IMR-90 (cell line): ENCODE data around the gene TNNT1. TPM values are rescaled to one million over a fixed set of nuclear protein-coding genes. Genes with fewer than 3 reads are reported as not detected.

ENCODE experiments used
- ATAC-seq: fragments of 200-7000 bp; cut with Tn5 transposase; 2 replicates; pipeline ENCODE4 v1.9.1; 2020; ENCODE audit warnings: low read depth, mild to moderate bottlenecking, moderate library complexity
- BruUV-seq: library from RNA; stranded (reverse); fragments of 400-500 nt; replicated peaks from 2 replicates; lab custom pipeline; 2021; lab: Mats Ljungman, UMichigan
- CTCF ChIA-PET: fragments of 300-600 bp; formaldehyde crosslinking; extraction: SDS; loops from one replicate; lab custom pipeline; 2021; ENCODE audit warnings: antibody characterized with exemption; lab: Yijun Ruan, JAX
- POLR2A ChIA-PET: fragments of 300-600 bp; sonication (Branson Sonifier 250); formaldehyde crosslinking; loops from one replicate; lab custom pipeline; 2022; ENCODE audit warnings: antibody characterized with exemption; ENCODE audit not compliant: unreplicated experiment; lab: Charles Lee
- DNase-seq: peaks from one replicate; pipeline ENCODE4 v3.0.0; 2013
- H2AFZ ChIP-seq: replicated peaks from 2 replicates; pipeline ENCODE3; 2013; ENCODE audit warnings: low read length, mild to moderate bottlenecking; ENCODE audit not compliant: poor library complexity
- H2AK5ac ChIP-seq: 2 replicates; pipeline ENCODE4 v1.6.1; 2013; ENCODE audit warnings: low read depth, low read length, inconsistent platforms
- H2AK9ac ChIP-seq: replicated peaks from 2 replicates; pipeline ENCODE3; 2013; ENCODE audit warnings: mild to moderate bottlenecking, low read depth, low read length, moderate library complexity; ENCODE audit not compliant: poor library complexity
- H2BK120ac ChIP-seq: 2 replicates; pipeline ENCODE4 v1.6.1; 2013; ENCODE audit warnings: low read depth, low read length, inconsistent platforms
- H2BK15ac ChIP-seq: 3 replicates; pipeline ENCODE4 v1.6.1; 2013; ENCODE audit warnings: low read depth, low read length, inconsistent platforms
- H2BK20ac ChIP-seq: 2 replicates; pipeline ENCODE4 v1.6.1; 2013; ENCODE audit warnings: low read depth, mild to moderate bottlenecking, inconsistent platforms, low read length, moderate library complexity
- H2BK5ac ChIP-seq: 2 replicates; pipeline ENCODE4 v1.6.1; 2013; ENCODE audit warnings: mild to moderate bottlenecking, low read depth, low read length, inconsistent platforms; ENCODE audit not compliant: poor library complexity, severe bottlenecking
- H3K14ac ChIP-seq: replicated peaks from 2 replicates; pipeline ENCODE4 v1.6.1; 2013; ENCODE audit warnings: low read depth, low read length, inconsistent platforms
- H3K18ac ChIP-seq: 2 replicates; pipeline ENCODE4 v1.6.1; 2013; ENCODE audit warnings: low read depth, low read length, control low read depth
- H3K23ac ChIP-seq: 2 replicates; pipeline ENCODE4 v1.6.1; 2013; ENCODE audit warnings: low read depth, low read length, inconsistent platforms
- H3K27ac ChIP-seq: 2 replicates; pipeline ENCODE4 v1.5.1; 2013; ENCODE audit warnings: mild to moderate bottlenecking, control low read depth, low read length; ENCODE audit not compliant: insufficient read depth
- H3K27me3 ChIP-seq: 2 replicates; pipeline ENCODE4 v1.6.1; 2013; ENCODE audit warnings: low read length; ENCODE audit not compliant: control insufficient read depth, insufficient read depth
- H3K36me3 ChIP-seq: 2 replicates; pipeline ENCODE4 v1.6.1; 2013; ENCODE audit warnings: low read length, mixed read lengths; ENCODE audit not compliant: control insufficient read depth, insufficient read depth
- H3K4ac ChIP-seq: 2 replicates; pipeline ENCODE4 v1.6.1; 2013; ENCODE audit warnings: low read depth, low read length, inconsistent platforms
- H3K4me1 ChIP-seq: 2 replicates; pipeline ENCODE4 v1.6.1; 2013; ENCODE audit warnings: low read length, mixed read lengths; ENCODE audit not compliant: control insufficient read depth, insufficient read depth
- H3K4me2 ChIP-seq: 2 replicates; pipeline ENCODE4 v1.6.1; 2013; ENCODE audit warnings: low read depth, mild to moderate bottlenecking, control low read depth, low read length, moderate library complexity
- H3K4me3 ChIP-seq: 2 replicates; pipeline ENCODE4 v1.5.1; 2013; ENCODE audit warnings: low read depth, mild to moderate bottlenecking, control low read depth, low read length, moderate library complexity; ENCODE audit not compliant: insufficient read depth
- H3K56ac ChIP-seq: 2 replicates; pipeline ENCODE4 v1.6.1; 2013; ENCODE audit warnings: low read length, inconsistent platforms; ENCODE audit not compliant: insufficient read depth; ENCODE audit errors: extremely low read depth
- H3K79me1 ChIP-seq, 2 experiments: 2 replicates each; pipeline ENCODE4 v1.6.1; 2013; ENCODE audit warnings: low read length in 2 of 2, inconsistent platforms in 1 of 2, low read depth in 1 of 2
- H3K9ac ChIP-seq: 2 replicates; pipeline ENCODE4 v1.6.1; 2013; ENCODE audit warnings: low read depth, low read length, control low read depth
- H3K9me1 ChIP-seq: 2 replicates; pipeline ENCODE4 v1.6.1; 2013; ENCODE audit warnings: low read length, inconsistent platforms; ENCODE audit not compliant: insufficient read depth
- H3K9me3 ChIP-seq: 2 replicates; pipeline ENCODE4 v1.6.1; 2013; ENCODE audit warnings: low read length; ENCODE audit not compliant: control insufficient read depth, insufficient read depth
- H4K20me1 ChIP-seq: 2 replicates; pipeline ENCODE4 v1.6.1; 2013; ENCODE audit warnings: low read length, inconsistent platforms; ENCODE audit not compliant: insufficient read depth
- H4K5ac ChIP-seq: 2 replicates; pipeline ENCODE4 v1.6.1; 2013; ENCODE audit warnings: mild to moderate bottlenecking, low read depth, low read length, control low read depth
- H4K8ac ChIP-seq, 2 experiments: 2 replicates each; pipeline ENCODE4 v1.6.1; 2013; ENCODE audit warnings: low read depth in 2 of 2, low read length in 2 of 2, control low read depth in 1 of 2, inconsistent platforms in 1 of 2
- H4K91ac ChIP-seq: 2 replicates; pipeline ENCODE4 v1.6.1; 2013; ENCODE audit warnings: low read depth, low read length, inconsistent platforms; ENCODE audit not compliant: insufficient read depth
- BHLHE40 ChIP-seq: fragments of 150-350 bp; IDR thresholded peaks from 2 replicates; pipeline ENCODE4 v1.6.1; 2016; ENCODE audit warnings: mild to moderate bottlenecking, low read depth, low read length
- CEBPB ChIP-seq: IDR thresholded peaks from 2 replicates; pipeline ENCODE4 v1.6.1; 2012; ENCODE audit warnings: low read depth, low read length, improper control_type of control experiment
- CHD1 ChIP-seq: IDR thresholded peaks from 2 replicates; pipeline ENCODE4 v1.6.1; 2012; ENCODE audit warnings: low read depth, low read length, improper control_type of control experiment
- FOS ChIP-seq: fragments of 150-350 bp; IDR thresholded peaks from 2 replicates; pipeline ENCODE4 v1.6.1; 2016; ENCODE audit warnings: low read depth, low read length
- MAZ ChIP-seq: IDR thresholded peaks from 2 replicates; pipeline ENCODE4 v1.6.1; 2012; ENCODE audit warnings: low read depth, mild to moderate bottlenecking, low read length, improper control_type of control experiment, moderate library complexity, borderline replicate concordance
- NFE2L2 ChIP-seq: fragments of 150-350 bp; IDR thresholded peaks from 2 replicates; pipeline ENCODE4 v1.6.1; 2016; ENCODE audit warnings: low read depth, mild to moderate bottlenecking, low read length
- RAD21 ChIP-seq: IDR thresholded peaks from 2 replicates; pipeline ENCODE4 v1.6.1; 2012; ENCODE audit warnings: low read length, improper control_type of control experiment
- RCOR1 ChIP-seq: IDR thresholded peaks from 2 replicates; pipeline ENCODE4 v1.6.1; 2012; ENCODE audit warnings: mild to moderate bottlenecking, low read length, improper control_type of control experiment; ENCODE audit not compliant: insufficient replicate concordance
- SMC3 ChIP-seq: fragments of 150-350 bp; IDR thresholded peaks from 2 replicates; pipeline ENCODE4 v1.6.1; 2016; ENCODE audit warnings: low read depth, mild to moderate bottlenecking, antibody characterized with exemption, low read length, moderate library complexity
- WGBS, 2 experiments: methylation state at CpG; one replicate each; pipeline versions ENCODE4 v1.1.5 to v1.1.7; 2013; ENCODE audit warnings: missing lambda C conversion rate in 2 of 2; ENCODE audit not compliant: insufficient read length in 1 of 2; ENCODE audit errors: extremely low coverage in 2 of 2; 5-methylcytosine and 5-hydroxymethylcytosine counted together
- dilution Hi-C: fragments of 300-500 bp; cut with HindIII; formaldehyde crosslinking; loops from one replicate; pipeline ENCODE4 v1.14.3; 2018; ENCODE audit warnings: low sequenced_read_pairs; ENCODE audit not compliant: unreplicated experiment
- in situ Hi-C: fragments of 300-500 bp; cut with MboI; formaldehyde crosslinking; loops from 3 replicates; pipeline ENCODE4 v1.14.3; 2019; ENCODE audit warnings: low sequenced_read_pairs, inconsistent platforms, mixed read lengths
- intact Hi-C: fragments of 100-400 bp; cut with micrococcal nuclease; formaldehyde crosslinking; loops from 2 replicates; pipeline ENCODE4 v1.10.0; 2022
- polyA plus RNA-seq, 3 experiments: library from polyadenylated mRNA; depleted of rRNA; stranded (reverse); fragments of >200 nt; gene quantifications; 2 replicates each; pipeline ENCODE4 v1.2.3, GENCODE V29; 2012; ENCODE audit warnings: low replicate concordance in 1 of 3
- total RNA-seq: library from RNA; depleted of rRNA; stranded (reverse); fragments of >200 nt; gene quantifications from 2 replicates; pipeline ENCODE4 v1.2.3, GENCODE V29; 2012
- TF ChIP-seq, protein P1 (sequence below): fragments of 150-350 bp; IDR thresholded peaks from 2 replicates; pipeline ENCODE4 v1.6.1; 2016; ENCODE audit warnings: low read depth, mild to moderate bottlenecking, low read length, moderate library complexity, borderline replicate concordance
- TF ChIP-seq, protein P2 (sequence below): fragments of 150-350 bp; IDR thresholded peaks from 2 replicates; pipeline ENCODE4 v1.6.1; 2017; ENCODE audit warnings: mild to moderate bottlenecking, antibody characterized with exemption, low read length, low read depth

Gene TNNT1
- total and polyA plus RNA-seq, 2 of the 4 experiments (the other 2 are of a cell fraction): 1.3 to 2.6 TPM

DNA sequence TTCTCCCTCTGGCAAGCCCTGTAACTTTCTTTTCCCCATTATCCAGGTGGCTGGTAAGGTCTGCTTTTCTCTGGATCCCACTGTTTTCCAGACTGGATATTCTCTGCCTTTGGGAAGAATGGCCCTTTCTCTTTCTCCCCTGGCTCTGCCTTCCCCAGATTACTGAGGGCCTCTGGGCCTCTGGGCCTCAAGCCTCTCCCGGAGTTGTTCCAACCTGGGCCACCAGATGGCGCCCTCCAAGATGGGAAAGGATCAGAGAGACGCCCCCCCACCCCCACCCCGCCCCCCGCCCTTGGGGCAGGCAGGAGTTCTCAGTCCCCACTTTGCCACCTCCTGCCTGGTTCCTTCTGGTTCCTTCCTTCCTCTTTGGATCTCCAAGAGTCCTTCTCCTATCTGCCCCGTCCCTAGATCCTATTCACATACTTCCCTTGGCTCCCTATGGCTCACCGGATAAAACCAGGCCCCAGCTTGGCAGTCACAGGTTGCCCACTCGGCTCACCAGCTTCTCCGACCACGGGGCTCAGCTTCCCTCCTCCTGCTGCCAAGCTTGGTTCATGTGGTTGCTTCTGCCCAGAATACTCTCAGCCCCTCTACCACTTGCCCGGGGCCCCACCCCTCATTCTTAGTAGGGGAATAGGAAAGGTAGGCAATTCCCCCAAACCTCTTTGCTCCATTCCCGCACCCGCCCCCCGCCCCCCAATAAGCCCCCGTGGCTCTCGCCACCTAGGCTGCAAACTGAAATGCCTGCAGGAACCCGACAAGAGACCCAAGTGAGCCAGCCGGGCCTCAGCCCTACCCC lies 60.3 kb downstream of the TNNT1 start (continued):
- TF ChIP-seq MAZ (peak; percentile 51; the same call in 1 of the 2 replicates), BHLHE40 (no peak)

DNA sequence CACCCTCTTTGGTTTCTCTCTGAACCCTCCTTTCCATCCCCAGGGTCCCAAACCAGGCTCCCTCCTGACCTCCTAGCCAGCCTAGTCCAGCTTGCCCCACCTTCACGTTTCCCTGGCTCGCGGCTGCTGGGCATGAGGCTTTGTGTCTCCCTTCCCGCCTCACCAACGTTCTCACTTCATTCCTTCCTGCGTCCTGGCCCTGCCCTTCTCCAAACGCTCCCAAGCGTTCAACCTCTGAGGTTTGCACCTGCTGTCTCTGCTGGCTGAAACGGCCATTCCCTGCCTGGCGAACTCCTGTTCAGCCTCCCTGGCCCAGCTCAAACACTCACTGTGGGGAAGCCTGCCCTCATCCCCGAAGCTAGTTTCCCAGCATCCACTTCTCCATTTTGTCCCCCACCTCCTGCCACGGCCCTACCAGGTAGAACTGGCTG lies 61.0 kb downstream of the TNNT1 start:
- Histone ChIP-seq H2AFZ (no peak overlapping the region), H2AK9ac (peak overlapping the region; percentile 85), H2BK20ac (no peak overlapping the region), H3K36me3 (peaks cover 21% of the 10 kb centered on the region; the same call in 1 of the 2 replicates), H3K9me3 (no peaks in the 10 kb centered on the region), H2BK5ac (no peak overlapping the region), H4K8ac (no peak overlapping the region), H2BK120ac (no peak overlapping the region), H4K5ac (no peak overlapping the region), H3K4me3 (no peak overlapping the region), H3K9me1 (no peaks in the 10 kb centered on the region; the same call in 1 of the 2 replicates), H3K27ac (no peak overlapping the region), H3K9ac (no peak overlapping the region), H3K79me1 (peaks cover 0 to 12% of the 10 kb centered on the region in 2 experiments; a peak in 2 of 4 replicates), H3K4ac (no peak overlapping the region), H3K23ac (no peak overlapping the region), H3K27me3 (peaks cover 26% of the 10 kb centered on the region), H2AK5ac (no peak overlapping the region), H3K4me2 (no peak overlapping the region; the same call in 1 of the 2 replicates), H3K4me1 (peaks cover 6% of the 10 kb centered on the region; the same call in 1 of the 2 replicates), H4K20me1 (peaks cover 38% of the 10 kb centered on the region), H4K91ac (no peak overlapping the region), H3K56ac (no peak overlapping the region), H3K18ac (no peak overlapping the region), H3K14ac (no peak overlapping the region), H2BK15ac (no peak overlapping the region)
- dilution Hi-C loops (no loop called here), intact Hi-C loops (loop anchor here (1.0 to 10.0 kb wide), 2 partner anchors 330 to 623 kb away; partner anchors contain the start of gene LENG9), in situ Hi-C loops (no loop called here)
- ChIA-PET CTCF (interaction anchor here (1.1 kb wide), 1 partner anchor 26 kb away, joined by 3 read pairs; no protein-coding TSS in a partner anchor), POLR2A (no interaction called here)
- DNase-seq (no peak), ATAC-seq (no peak)
- 86% methylated on average over 4 of the region's 12 CpGs; no CpG with 5 or more reads in 1 of the 2 experiments for WGBS, 2 experiments
- BruUV-seq: no TSS peak
- no peak for TF ChIP-seq MAZ
- TF ChIP-seq NFE2L2: no peak
- no peak for TF ChIP-seq FOS
- TF ChIP-seq, protein P1, sequence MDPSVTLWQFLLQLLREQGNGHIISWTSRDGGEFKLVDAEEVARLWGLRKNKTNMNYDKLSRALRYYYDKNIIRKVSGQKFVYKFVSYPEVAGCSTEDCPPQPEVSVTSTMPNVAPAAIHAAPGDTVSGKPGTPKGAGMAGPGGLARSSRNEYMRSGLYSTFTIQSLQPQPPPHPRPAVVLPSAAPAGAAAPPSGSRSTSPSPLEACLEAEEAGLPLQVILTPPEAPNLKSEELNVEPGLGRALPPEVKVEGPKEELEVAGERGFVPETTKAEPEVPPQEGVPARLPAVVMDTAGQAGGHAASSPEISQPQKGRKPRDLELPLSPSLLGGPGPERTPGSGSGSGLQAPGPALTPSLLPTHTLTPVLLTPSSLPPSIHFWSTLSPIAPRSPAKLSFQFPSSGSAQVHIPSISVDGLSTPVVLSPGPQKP: no peak
- TF ChIP-seq RAD21: no peak
- TF ChIP-seq SMC3: no peak
- no peak for TF ChIP-seq CEBPB
- no peak for TF ChIP-seq CHD1
- TF ChIP-seq, protein P2, sequence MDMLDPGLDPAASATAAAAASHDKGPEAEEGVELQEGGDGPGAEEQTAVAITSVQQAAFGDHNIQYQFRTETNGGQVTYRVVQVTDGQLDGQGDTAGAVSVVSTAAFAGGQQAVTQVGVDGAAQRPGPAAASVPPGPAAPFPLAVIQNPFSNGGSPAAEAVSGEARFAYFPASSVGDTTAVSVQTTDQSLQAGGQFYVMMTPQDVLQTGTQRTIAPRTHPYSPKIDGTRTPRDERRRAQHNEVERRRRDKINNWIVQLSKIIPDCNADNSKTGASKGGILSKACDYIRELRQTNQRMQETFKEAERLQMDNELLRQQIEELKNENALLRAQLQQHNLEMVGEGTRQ: no peak
- no peak for TF ChIP-seq RCOR1
